Psoas muscle (tissue), 8 donors: ENCODE data around the gene MGAT3. TPM values are rescaled to one million over a fixed set of nuclear protein-coding genes. Genes with fewer than 3 reads are reported as not detected.

ENCODE experiments used
- ATAC-seq, 4 donors: fragments of 200-7000 bp; cut with Tn5 transposase; one replicate each; pipeline ENCODE4 v1.9.1; 2020; ENCODE audit warnings: moderate library complexity in 3 of 4, mild to moderate bottlenecking in 2 of 4
- DNase-seq, 2 donors: peaks; one replicate each; pipeline ENCODE4 v3.0.0-alpha.2; 2020
- H3K27ac ChIP-seq: fragments of 200-600 bp; one replicate; pipeline ENCODE4 v1.8.0; 2022
- H3K27me3 ChIP-seq, 3 donors: fragments of 200-600 bp in 1 of 3; one replicate each; pipeline versions ENCODE4 v1.6.1 to v1.8.0; 2013 to 2022; ENCODE audit warnings: low read length in 2 of 3, mild to moderate bottlenecking in 2 of 3, moderate library complexity in 1 of 3; ENCODE audit not compliant: insufficient read depth in 3 of 3
- H3K36me3 ChIP-seq, 2 donors: fragments of 200-600 bp in 1 of 2; one replicate each; pipeline versions ENCODE4 v1.6.1 to v1.8.0; 2013 to 2022; ENCODE audit warnings: low read depth in 1 of 2, mild to moderate bottlenecking in 1 of 2, moderate library complexity in 1 of 2; ENCODE audit not compliant: insufficient read depth in 1 of 2
- H3K4me1 ChIP-seq: fragments of 200-600 bp; one replicate; pipeline ENCODE4 v1.8.0; 2022
- H3K4me3 ChIP-seq: fragments of 200-600 bp; one replicate; pipeline ENCODE4 v1.8.0; 2022; ENCODE audit warnings: mild to moderate bottlenecking
- H3K9me3 ChIP-seq: fragments of 200-600 bp; one replicate; pipeline ENCODE4 v1.8.0; 2022
- WGBS, 3 donors: extraction: QIAGEN DNeasy Blood & Tissue Kit; methylation state at CpG; one replicate each; pipeline versions ENCODE4 v1.1.6 to v1.1.7; 2013; 5-methylcytosine and 5-hydroxymethylcytosine counted together
- intact Hi-C, 2 donors: fragments of 100-400 bp; cut with DNase I; formaldehyde crosslinking; loops; one replicate each; pipeline versions ENCODE4 v1.11.0 to v1.14.2; 2022
- polyA plus RNA-seq, 3 donors: library from polyadenylated mRNA; stranded (reverse); fragments of 200-250 nt; gene quantifications; one replicate each; pipeline ENCODE4 v1.2.3, GENCODE V29; 2013
- total RNA-seq, 4 donors: library from RNA; stranded (reverse); fragmentation: NEBNext Ultra II Directional in 2 of 4; extraction: Animal tissue kit (Norgen Biotek cat#: 25700) in 2 of 4; gene quantifications; one replicate each; pipeline versions ENCODE4 v1.2.1 to v1.2.4, GENCODE V29; 2021 to 2023
- TF ChIP-seq, protein P1 (sequence below): fragments of 200-600 bp; IDR thresholded peaks from one replicate; pipeline ENCODE4 v1.8.0; 2022; ENCODE audit warnings: antibody characterized with exemption
- donor health status: healthy with polysubstance abuse.
- donor health status: DM: no; HTN: no; CAD: no; lungs with moderate emphysema.
- donor health status: Bipolar disorder and iron deficiency.
- donor health status: healthy.
- donor health status: DM: yes; HTN: yes; CAD: no.
- donor health status: DM: no; HTN: no; CAD: no.
- donor health status: DM: no; HTN: no; CAD: no.
- donor health status: DM: yes; HTN: yes; CAD: no.

The MGAT3 gene
- total and polyA plus RNA-seq, 7 donors: 0.53 to 2.2 (median 1.4) TPM

DNA sequence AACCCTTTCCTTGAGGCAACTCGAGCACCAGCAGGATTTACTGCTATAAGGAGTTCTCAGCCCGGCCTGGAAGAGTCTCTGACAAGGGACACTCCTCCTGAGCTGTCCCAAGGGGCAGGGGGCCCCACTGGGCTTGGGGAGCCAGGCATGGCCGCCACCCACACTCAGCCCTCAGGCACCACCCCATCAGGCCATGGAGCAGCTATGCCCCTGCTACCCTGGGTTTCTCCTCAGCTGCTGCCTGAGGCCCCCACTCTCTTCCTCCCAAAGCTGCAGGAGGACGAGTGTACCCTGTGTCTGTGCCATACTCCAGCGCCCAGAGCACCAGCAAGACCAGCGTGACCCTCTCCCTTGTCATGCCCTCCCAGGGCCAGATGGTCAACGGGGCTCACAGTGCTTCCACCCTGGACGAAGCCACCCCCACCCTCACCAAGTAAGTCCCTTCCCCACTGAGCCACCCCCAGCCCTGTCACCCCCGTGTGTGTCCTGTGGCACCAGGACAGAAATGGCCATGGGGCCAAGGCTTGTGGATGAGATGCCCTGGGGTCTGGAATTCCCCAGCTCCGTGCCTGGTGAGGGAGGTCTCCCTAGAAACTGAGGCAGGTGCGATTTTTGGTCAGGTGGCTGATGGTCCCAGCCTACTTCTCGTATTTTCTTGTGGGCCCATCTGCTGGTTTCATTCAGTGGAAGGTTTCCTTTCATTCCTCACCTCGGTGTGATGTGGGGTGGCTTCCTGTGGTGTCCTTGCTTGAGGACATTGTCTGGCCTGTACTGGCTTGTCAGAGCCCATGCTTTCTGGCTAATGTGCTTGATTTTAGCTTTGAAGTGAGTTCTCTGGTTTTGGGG is 28.8 kb upstream of the MGAT3 start:
- 80 to 85% (median 84%) methylated on average over 13 of the region's 13 CpGs for WGBS, 3 donors
- H3K4me3 ChIP-seq: no peak overlapping the region
- H3K9me3 ChIP-seq: no peaks in the 10 kb centered on the region
- no peak overlapping the region for H3K27ac ChIP-seq
- ATAC-seq: no peak
- DNase-seq: peak in 1 of 2 donors; percentile 3
- intact Hi-C loops: no loop called here
- peaks cover 2 to 78% of the 10 kb centered on the region in 2 donors for H3K36me3 ChIP-seq
- H3K27me3 ChIP-seq: no peaks in the 10 kb centered on the region
- peaks cover 28% of the 10 kb centered on the region for H3K4me1 ChIP-seq
- TF ChIP-seq, protein P1, sequence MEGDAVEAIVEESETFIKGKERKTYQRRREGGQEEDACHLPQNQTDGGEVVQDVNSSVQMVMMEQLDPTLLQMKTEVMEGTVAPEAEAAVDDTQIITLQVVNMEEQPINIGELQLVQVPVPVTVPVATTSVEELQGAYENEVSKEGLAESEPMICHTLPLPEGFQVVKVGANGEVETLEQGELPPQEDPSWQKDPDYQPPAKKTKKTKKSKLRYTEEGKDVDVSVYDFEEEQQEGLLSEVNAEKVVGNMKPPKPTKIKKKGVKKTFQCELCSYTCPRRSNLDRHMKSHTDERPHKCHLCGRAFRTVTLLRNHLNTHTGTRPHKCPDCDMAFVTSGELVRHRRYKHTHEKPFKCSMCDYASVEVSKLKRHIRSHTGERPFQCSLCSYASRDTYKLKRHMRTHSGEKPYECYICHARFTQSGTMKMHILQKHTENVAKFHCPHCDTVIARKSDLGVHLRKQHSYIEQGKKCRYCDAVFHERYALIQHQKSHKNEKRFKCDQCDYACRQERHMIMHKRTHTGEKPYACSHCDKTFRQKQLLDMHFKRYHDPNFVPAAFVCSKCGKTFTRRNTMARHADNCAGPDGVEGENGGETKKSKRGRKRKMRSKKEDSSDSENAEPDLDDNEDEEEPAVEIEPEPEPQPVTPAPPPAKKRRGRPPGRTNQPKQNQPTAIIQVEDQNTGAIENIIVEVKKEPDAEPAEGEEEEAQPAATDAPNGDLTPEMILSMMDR: no peak

- 79 to 87% (median 82%) methylated on average over 10 of the region's 10 CpGs for WGBS, 3 donors
- Histone ChIP-seq H3K4me1 (peaks cover 29% of the 10 kb centered on the region), H3K36me3 (peaks cover 2 to 73% of the 10 kb centered on the region in 2 donors), H3K4me3 (no peak overlapping the region), H3K9me3 (no peaks in the 10 kb centered on the region), H3K27ac (peak overlapping the region; percentile 23), H3K27me3 (no peaks in the 10 kb centered on the region)
- intact Hi-C loops: no loop called here
- DNase-seq: peak in 1 of 2 donors; percentile 6
- TF ChIP-seq, protein P1: no peak
- ATAC-seq: no peak
Observed at GRCh38 chr22:39428597-39429071, 28.2 kb upstream of the MGAT3 start.

GRCh38 chr22:39429186-39429585 is 27.6 kb upstream of the MGAT3 start:
- WGBS, 3 donors: 90 to 95% (median 92%) methylated on average over 13 of the region's 13 CpGs
- H3K36me3 ChIP-seq: peaks cover 2 to 67% of the 10 kb centered on the region in 2 donors
- no peak overlapping the region for H3K4me3 ChIP-seq
- peak overlapping the region; percentile 85 for H3K27ac ChIP-seq
- ATAC-seq: no peak
- peaks cover 29% of the 10 kb centered on the region for H3K4me1 ChIP-seq
- no peaks in the 10 kb centered on the region for H3K27me3 ChIP-seq
- peak in 1 of 2 donors; percentile 2 for DNase-seq
- intact Hi-C loops: no loop called here
- TF ChIP-seq, protein P1: no peak
- H3K9me3 ChIP-seq: no peaks in the 10 kb centered on the region

DNA sequence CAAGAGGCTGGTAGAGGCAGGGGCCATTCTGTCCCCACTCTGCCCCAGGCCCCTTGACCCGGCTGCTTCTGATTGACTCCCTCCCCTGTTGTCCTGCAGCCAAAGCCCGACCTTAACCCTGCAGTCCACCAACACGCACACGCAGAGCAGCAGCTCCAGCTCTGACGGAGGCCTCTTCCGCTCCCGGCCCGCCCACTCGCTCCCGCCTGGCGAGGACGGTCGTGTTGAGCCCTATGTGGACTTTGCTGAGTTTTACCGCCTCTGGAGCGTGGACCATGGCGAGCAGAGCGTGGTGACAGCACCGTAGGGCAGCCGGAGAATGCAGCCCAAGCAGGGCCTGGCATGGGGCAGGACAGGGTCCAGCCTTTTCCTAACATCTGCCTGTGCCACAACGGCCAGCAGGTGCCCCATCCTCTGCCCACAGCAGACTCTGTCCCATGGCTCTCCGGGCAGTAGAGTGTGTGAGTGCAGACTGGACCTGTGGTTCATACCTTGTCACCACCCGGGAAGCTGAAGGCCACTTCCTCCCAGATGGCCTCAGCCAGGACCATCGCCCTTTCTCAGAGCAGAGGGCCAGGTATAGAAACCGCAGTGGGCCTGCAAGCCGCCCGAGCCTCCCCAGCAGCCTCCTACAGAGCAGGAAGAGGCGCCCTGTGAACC is 26.8 kb upstream of the MGAT3 start:
- peak overlapping the region; percentile 85 for H3K27ac ChIP-seq
- DNase-seq (peak in 1 of 2 donors; percentile 17), ATAC-seq (no peak)
- peaks cover 34% of the 10 kb centered on the region for H3K4me1 ChIP-seq
- intact Hi-C loops: no loop called here
- TF ChIP-seq, protein P1: no peak
- WGBS, 3 donors: 83 to 89% (median 87%) methylated on average over 27 of the region's 27 CpGs
- H3K27me3 ChIP-seq: no peaks in the 10 kb centered on the region
- H3K9me3 ChIP-seq: no peaks in the 10 kb centered on the region
- peaks cover 0 to 59% of the 10 kb centered on the region in 2 donors for H3K36me3 ChIP-seq
- no peak overlapping the region for H3K4me3 ChIP-seq
